ENCODE data around the gene PMAIP1.

GRCh38 chr18:59867337-59868104, 32.3 kb upstream of the PMAIP1 start:
- TF ChIP-seq CTCF (IDR thresholded peaks at IDR 0.05) (no peak), POLR2A (IDR thresholded peaks at IDR 0.05) (no peak)
